ENCODE data around the gene IL17A.

The IL17A gene

DNA sequence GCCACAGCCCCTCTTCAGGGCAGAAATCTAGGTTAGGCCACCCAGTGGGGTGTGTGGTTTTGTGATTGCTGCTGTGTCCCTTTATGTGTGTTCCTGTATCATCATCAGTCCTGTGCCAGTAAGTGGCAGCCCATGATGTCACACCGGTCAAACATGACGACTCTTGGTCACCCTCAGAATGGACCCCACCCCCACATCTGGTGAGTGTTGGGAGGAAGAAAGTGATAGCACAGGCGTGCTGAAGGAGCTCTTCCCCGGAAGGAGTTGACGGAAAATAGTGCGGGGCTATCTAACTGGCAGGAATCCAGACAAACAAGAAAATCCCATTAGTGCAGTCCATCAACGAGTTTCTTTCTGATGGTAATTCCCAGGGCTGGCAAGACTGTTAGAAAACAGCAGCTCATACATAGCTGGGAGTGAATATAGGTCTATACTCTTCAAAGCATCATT, 33.4 kb upstream of the IL17A start:
- Histone ChIP-seq H3K27ac (ENCODE audit: low read depth, low read length, poor library complexity, severe bottlenecking) (no peak overlapping the region), H3K9me3 (ENCODE audit: low read length) (no peaks in the 10 kb centered on the region), H3K36me3 (ENCODE audit: insufficient read depth, low read length) (no peaks in the 10 kb centered on the region), H3K79me2 (ENCODE audit: insufficient read depth, low read length) (no peaks in the 10 kb centered on the region), H3K27me3 (ENCODE audit: insufficient read depth, low read length) (no peaks in the 10 kb centered on the region), H3K4me1 (ENCODE audit: insufficient read depth, low read length, severe bottlenecking) (no peaks in the 10 kb centered on the region), H3F3A (ENCODE audit: insufficient read depth, low read length) (no peaks in the 10 kb centered on the region), H2AFZ (ENCODE audit: low read length) (no peak overlapping the region), H4K20me1 (ENCODE audit: insufficient read depth, low read length) (no peaks in the 10 kb centered on the region), H3K9ac (ENCODE audit: low read length) (no peak overlapping the region), H3K4me2 (ENCODE audit: low read length) (no peak overlapping the region), H3K4me3 (ENCODE audit: low read depth, low read length, poor library complexity, severe bottlenecking) (no peak overlapping the region), H3K9me2 (ENCODE audit: low read depth, low read length) (no peaks in the 10 kb centered on the region)
- TF ChIP-seq, protein P1, sequence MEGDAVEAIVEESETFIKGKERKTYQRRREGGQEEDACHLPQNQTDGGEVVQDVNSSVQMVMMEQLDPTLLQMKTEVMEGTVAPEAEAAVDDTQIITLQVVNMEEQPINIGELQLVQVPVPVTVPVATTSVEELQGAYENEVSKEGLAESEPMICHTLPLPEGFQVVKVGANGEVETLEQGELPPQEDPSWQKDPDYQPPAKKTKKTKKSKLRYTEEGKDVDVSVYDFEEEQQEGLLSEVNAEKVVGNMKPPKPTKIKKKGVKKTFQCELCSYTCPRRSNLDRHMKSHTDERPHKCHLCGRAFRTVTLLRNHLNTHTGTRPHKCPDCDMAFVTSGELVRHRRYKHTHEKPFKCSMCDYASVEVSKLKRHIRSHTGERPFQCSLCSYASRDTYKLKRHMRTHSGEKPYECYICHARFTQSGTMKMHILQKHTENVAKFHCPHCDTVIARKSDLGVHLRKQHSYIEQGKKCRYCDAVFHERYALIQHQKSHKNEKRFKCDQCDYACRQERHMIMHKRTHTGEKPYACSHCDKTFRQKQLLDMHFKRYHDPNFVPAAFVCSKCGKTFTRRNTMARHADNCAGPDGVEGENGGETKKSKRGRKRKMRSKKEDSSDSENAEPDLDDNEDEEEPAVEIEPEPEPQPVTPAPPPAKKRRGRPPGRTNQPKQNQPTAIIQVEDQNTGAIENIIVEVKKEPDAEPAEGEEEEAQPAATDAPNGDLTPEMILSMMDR (IDR thresholded peaks at IDR 0.05; ENCODE audit: low read length), result no peak
- no peak for TF ChIP-seq EZH2 (IDR thresholded peaks at IDR 0.05; ENCODE audit: borderline replicate concordance, low read length)

DNA sequence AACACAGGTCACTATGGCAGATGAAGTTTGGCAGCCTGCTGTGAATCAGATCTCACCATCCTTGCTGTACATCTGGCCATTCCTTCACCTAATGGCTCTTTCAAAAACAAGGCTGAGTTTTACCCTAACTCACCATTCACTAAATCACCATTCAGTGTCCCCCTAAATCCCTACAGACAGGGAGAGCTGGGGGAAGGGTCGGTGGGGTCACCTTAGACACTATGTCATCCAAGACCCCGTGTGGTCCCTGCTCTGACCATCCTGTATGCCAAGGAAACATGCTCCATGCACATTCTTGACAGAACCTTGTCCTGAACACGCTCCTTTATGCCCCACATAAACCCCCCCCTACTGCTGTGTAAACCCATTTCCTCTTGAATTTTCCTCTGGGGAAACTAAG, 31.8 kb upstream of the IL17A start:
- no peak overlapping the region for H3K9ac ChIP-seq (ENCODE audit: low read length)

DNA sequence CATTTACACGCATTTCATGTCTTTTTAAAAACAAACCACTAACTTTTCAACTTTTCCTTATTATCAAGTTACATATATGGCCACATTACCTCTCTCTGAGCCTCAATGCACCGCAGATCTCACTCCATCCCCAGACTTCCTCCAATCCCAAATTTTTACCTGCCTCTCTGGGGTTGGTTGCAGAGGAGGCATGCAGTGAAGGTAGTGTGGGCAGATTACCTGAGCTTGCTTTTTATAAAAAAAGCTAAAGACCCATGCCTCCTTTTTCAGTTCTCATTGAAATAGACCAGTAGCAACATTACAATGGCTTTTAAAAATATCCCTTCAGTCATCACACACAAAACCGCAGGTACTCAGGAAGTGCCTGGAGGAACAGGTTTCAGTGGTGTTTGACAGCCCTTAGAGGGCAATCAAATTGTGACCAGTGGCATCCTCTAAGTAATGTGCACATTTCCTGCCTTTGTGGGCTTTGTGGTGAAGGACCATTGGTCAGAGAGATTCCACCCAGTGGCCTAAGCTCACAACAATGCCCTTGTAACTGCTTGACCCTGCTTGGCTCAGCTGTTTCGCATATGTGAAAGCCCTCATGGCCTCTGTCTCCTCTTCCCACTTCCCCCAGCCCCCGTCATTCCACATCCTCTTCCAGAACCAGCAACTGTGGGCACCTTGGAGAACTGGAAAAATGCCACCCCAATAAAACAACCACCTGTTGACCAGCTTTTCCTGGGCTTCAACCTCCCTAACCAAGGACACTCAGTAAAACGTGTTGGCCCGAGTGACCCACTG, 30.2 kb upstream of the IL17A start:
- Histone ChIP-seq H3K27me3 (ENCODE audit: insufficient read depth, low read length) (no peaks in the 10 kb centered on the region), H3K9me3 (ENCODE audit: low read length) (no peaks in the 10 kb centered on the region), H3K27ac (ENCODE audit: low read depth, low read length, poor library complexity, severe bottlenecking) (no peak overlapping the region), H2AFZ (ENCODE audit: low read length) (no peak overlapping the region), H3K4me2 (ENCODE audit: low read length) (no peak overlapping the region), H4K20me1 (ENCODE audit: insufficient read depth, low read length) (no peaks in the 10 kb centered on the region), H3K4me1 (ENCODE audit: insufficient read depth, low read length, severe bottlenecking) (no peaks in the 10 kb centered on the region), H3K4me3 (ENCODE audit: low read depth, low read length, poor library complexity, severe bottlenecking) (no peak overlapping the region), H3K9ac (ENCODE audit: low read length) (no peak overlapping the region), H3K9me2 (ENCODE audit: low read depth, low read length) (no peaks in the 10 kb centered on the region), H3F3A (ENCODE audit: insufficient read depth, low read length) (no peaks in the 10 kb centered on the region), H3K36me3 (ENCODE audit: insufficient read depth, low read length) (no peaks in the 10 kb centered on the region), H3K79me2 (ENCODE audit: insufficient read depth, low read length) (no peaks in the 10 kb centered on the region)
- TF ChIP-seq, protein P1 (IDR thresholded peaks at IDR 0.05; ENCODE audit: low read length), result no peak

More for the DNA sequence above, 31.8 kb upstream of the IL17A start:
- no peaks in the 10 kb centered on the region for H3F3A ChIP-seq (ENCODE audit: insufficient read depth, low read length)
- no peaks in the 10 kb centered on the region for H3K9me2 ChIP-seq (ENCODE audit: low read depth, low read length)
- H3K4me2 ChIP-seq (ENCODE audit: low read length), result no peak overlapping the region
- H3K36me3 ChIP-seq (ENCODE audit: insufficient read depth, low read length), result no peaks in the 10 kb centered on the region
- TF ChIP-seq, protein P1 (IDR thresholded peaks at IDR 0.05; ENCODE audit: low read length), result no peak
- TF ChIP-seq EZH2 (IDR thresholded peaks at IDR 0.05; ENCODE audit: borderline replicate concordance, low read length), result no peak
- no peaks in the 10 kb centered on the region for H3K79me2 ChIP-seq (ENCODE audit: insufficient read depth, low read length)
- no peak overlapping the region for H3K27ac ChIP-seq (ENCODE audit: low read depth, low read length, poor library complexity, severe bottlenecking)
- H3K27me3 ChIP-seq (ENCODE audit: insufficient read depth, low read length), result no peaks in the 10 kb centered on the region
- no peak overlapping the region for H2AFZ ChIP-seq (ENCODE audit: low read length)
- H4K20me1 ChIP-seq (ENCODE audit: insufficient read depth, low read length), result no peaks in the 10 kb centered on the region
- no peaks in the 10 kb centered on the region for H3K4me1 ChIP-seq (ENCODE audit: insufficient read depth, low read length, severe bottlenecking)
- H3K4me3 ChIP-seq (ENCODE audit: low read depth, low read length, poor library complexity, severe bottlenecking), result no peak overlapping the region
- H3K9me3 ChIP-seq (ENCODE audit: low read length), result no peaks in the 10 kb centered on the region

Measured in OCI-LY1 (cell line).